GM06990 (cell line): ENCODE results near the gene EYA4.

ENCODE experiments used
- DNase-seq: peaks from one replicate; pipeline ENCODE4 v3.0.0-alpha.2; 2011; ENCODE audit not compliant: insufficient read length; ENCODE audit errors: extremely low read depth
- H3K27me3 ChIP-seq: replicated peaks from 2 replicates; pipeline ENCODE4 v1.6.0; 2011; ENCODE audit warnings: low read length; ENCODE audit not compliant: control insufficient read depth, insufficient read depth
- H3K36me3 ChIP-seq: 2 replicates; pipeline ENCODE4 v1.5.1; 2011; ENCODE audit warnings: low read length; ENCODE audit not compliant: control insufficient read depth, insufficient read depth
- H3K4me3 ChIP-seq: replicated peaks from 2 replicates; pipeline ENCODE4 v1.5.1; 2011; ENCODE audit warnings: low read depth, mild to moderate bottlenecking, control low read depth, low read length
- TF ChIP-seq, protein P1 (sequence below): IDR thresholded peaks from 2 replicates; pipeline ENCODE4 v1.5.1; 2011; ENCODE audit warnings: low read length, control low read depth, mild to moderate bottlenecking, inconsistent platforms; ENCODE audit not compliant: insufficient read depth, poor library complexity, severe bottlenecking

EYA4 gene

DNA sequence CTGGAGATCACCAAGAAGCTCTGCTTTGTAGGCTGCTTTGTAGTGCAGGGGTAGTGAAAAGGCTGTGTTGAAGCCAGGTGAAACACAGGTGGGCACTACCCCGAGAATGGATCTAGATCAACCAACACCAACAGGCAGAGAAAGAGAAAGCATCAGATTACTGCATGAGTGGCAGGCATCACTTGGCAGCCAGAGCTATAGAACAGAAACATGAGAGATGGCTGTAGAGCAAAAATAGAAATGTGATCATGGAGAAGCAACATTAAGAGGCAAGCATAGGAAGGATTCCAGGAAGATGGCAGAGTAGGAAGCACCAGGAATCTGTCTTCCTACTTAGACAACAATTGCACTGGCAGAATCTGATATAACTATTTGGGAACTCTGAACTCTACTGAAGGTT, 336.7 kb downstream of the EYA4 start:
- no peak for DNase-seq
- TF ChIP-seq, protein P1, sequence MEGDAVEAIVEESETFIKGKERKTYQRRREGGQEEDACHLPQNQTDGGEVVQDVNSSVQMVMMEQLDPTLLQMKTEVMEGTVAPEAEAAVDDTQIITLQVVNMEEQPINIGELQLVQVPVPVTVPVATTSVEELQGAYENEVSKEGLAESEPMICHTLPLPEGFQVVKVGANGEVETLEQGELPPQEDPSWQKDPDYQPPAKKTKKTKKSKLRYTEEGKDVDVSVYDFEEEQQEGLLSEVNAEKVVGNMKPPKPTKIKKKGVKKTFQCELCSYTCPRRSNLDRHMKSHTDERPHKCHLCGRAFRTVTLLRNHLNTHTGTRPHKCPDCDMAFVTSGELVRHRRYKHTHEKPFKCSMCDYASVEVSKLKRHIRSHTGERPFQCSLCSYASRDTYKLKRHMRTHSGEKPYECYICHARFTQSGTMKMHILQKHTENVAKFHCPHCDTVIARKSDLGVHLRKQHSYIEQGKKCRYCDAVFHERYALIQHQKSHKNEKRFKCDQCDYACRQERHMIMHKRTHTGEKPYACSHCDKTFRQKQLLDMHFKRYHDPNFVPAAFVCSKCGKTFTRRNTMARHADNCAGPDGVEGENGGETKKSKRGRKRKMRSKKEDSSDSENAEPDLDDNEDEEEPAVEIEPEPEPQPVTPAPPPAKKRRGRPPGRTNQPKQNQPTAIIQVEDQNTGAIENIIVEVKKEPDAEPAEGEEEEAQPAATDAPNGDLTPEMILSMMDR, result no peak
- H3K4me3 ChIP-seq, result no peak overlapping the region
- H3K36me3 ChIP-seq, result no peaks in the 10 kb centered on the region
- H3K27me3 ChIP-seq, result no peaks in the 10 kb centered on the region
